ENCODE measurements around the gene TNK2. TPM values are rescaled to one million over a fixed set of nuclear protein-coding genes. Genes with fewer than 3 reads are reported as not detected.
"Not testable (repeated sequence)": the region's sequence is repeated elsewhere in the genome, so short reads cannot be mapped to it uniquely, and the experiment has no call there.

Gene TNK2
- total RNA-seq, 1 donor from 2014 or later = 122 TPM

- H3K27ac Mint-ChIP-seq; H3K4me1 Mint-ChIP-seq (ENCODE audit: low read depth); H3K4me3 Mint-ChIP-seq (ENCODE audit: low read depth); H3K27me3 Mint-ChIP-seq (ENCODE audit: low read depth); H3K9me3 Mint-ChIP-seq; intact Hi-C loops (cut with micrococcal nuclease); DNase-seq (ENCODE audit: low spot score); H3K36me3 Mint-ChIP-seq (ENCODE audit: low read depth): not testable (repeated sequence)
Observed at GRCh38 chr3:195816276-195816913, 92.0 kb downstream of the TNK2 start.

- intact Hi-C loops (cut with micrococcal nuclease) = no loop called here
- no peaks in the 10 kb centered on the region for H3K9me3 Mint-ChIP-seq
- no peaks in the 10 kb centered on the region for H3K4me1 Mint-ChIP-seq (ENCODE audit: low read depth)
- H3K36me3 Mint-ChIP-seq (ENCODE audit: low read depth) = no peaks in the 10 kb centered on the region
- no peak for DNase-seq (ENCODE audit: low spot score)
- peaks cover 6% of the 10 kb centered on the region for H3K27me3 Mint-ChIP-seq (ENCODE audit: low read depth)
- no peak overlapping the region for H3K27ac Mint-ChIP-seq
- no peak overlapping the region for H3K4me3 Mint-ChIP-seq (ENCODE audit: low read depth)
Observed at GRCh38 chr3:195815169-195815771, 93.1 kb downstream of the TNK2 start.

GRCh38 chr3:195813916-195814640 lies 94.3 kb downstream of the TNK2 start:
- no peak for DNase-seq (ENCODE audit: low spot score)
- no peaks in the 10 kb centered on the region for H3K9me3 Mint-ChIP-seq
- no peaks in the 10 kb centered on the region for H3K4me1 Mint-ChIP-seq (ENCODE audit: low read depth)
- H3K36me3 Mint-ChIP-seq (ENCODE audit: low read depth) = no peaks in the 10 kb centered on the region
- intact Hi-C loops (cut with micrococcal nuclease) = no loop called here
- peaks cover 6% of the 10 kb centered on the region for H3K27me3 Mint-ChIP-seq (ENCODE audit: low read depth)
- no peak overlapping the region for H3K27ac Mint-ChIP-seq
- no peak overlapping the region for H3K4me3 Mint-ChIP-seq (ENCODE audit: low read depth)

Other genes with a start within 250 kb of the TNK2 start
- gene MUC20, start 187.6 kb downstream of the TNK2 start, total RNA-seq = 3.9 and 5.0 TPM in 2 replicates
- 1.3 and 1.4 TPM in 2 replicates for gene MUC4, start 96.6 kb downstream of the TNK2 start, total RNA-seq
- 644 and 680 TPM in 2 replicates for gene TFRC, start 173.5 kb upstream of the TNK2 start, total RNA-seq